NCI-H446 (cell line): ENCODE data around the gene STRN.
"Not testable (repeated sequence)": the region's sequence is repeated elsewhere in the genome, so short reads cannot be mapped to it uniquely, and the experiment has no call there.

Experiments
- DNase-seq, 2 experiments: peaks; one replicate each; lab custom pipeline; 2025; lab: John Stamatoyannopoulos, UW

STRN gene

DNA sequence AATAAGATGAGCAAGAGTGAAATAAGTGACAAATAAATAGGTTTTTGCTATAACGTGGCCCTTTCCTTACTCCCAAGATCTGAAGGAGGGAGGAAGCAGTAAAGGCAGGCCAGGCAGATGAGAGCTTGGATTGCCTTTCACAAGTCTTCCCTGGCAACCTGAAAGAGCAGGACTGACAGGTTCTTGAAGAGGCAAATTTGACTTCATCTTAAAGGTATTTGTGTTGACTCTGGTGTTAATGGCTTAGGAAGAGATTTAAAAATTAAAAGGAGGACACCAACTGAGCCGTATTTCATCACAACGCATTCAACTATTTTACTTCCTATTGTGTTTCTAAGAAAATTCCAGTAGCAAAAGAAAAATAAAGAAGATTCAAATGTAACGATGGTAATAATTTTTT, 3.2 kb downstream of the STRN start:
- DNase-seq, result no peak

DNA sequence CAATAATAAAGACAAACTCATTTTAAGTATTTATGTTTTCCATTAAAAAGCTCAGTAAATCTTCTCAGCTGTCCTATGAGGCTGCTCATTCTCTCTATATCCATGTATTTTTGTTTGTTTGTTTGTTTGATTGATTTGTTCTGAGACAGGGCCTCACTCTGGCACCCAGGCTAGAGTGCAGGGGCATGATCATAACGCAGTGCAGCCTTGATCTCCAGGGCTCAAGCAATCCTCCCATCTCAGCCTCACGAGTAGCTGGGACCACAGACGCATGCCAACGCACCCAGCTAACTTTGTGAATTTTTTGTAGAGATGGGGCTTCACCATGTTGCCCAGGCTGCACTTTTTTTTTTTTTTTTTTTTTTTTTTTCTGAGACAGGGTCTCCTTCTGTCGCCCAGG, 5.6 kb downstream of the STRN start:
- DNase-seq, result no peak

DNA sequence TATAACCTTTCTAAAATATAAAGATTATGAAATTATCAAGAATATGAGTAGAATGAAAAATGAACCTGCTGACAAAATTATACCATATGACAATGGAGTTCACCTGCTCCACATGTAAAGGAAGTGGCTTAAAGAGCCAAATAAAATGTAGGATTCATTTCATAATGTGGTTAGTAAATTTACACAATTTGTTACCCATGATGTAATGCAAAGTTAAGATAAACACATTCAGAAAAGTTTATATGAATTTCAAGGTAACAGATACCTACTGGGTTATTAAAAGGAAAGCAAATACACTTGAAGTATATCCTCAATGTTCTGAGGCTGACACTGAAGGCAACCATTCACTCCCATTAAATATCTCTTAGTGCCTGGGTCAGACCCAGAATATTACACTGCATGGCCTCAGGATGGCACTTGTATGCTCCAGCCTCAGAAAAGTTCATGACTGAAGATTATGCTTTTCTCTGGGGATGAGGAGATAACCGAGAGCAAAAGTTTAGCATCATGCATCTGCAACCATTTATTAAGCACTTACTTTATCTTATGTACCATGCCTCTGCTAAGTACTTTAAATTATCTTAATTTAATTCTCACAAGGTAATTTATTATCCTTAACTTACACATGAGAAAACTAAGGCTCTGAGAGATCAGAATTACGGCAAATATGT, 6.2 kb downstream of the STRN start:
- DNase-seq, result no peak

DNA sequence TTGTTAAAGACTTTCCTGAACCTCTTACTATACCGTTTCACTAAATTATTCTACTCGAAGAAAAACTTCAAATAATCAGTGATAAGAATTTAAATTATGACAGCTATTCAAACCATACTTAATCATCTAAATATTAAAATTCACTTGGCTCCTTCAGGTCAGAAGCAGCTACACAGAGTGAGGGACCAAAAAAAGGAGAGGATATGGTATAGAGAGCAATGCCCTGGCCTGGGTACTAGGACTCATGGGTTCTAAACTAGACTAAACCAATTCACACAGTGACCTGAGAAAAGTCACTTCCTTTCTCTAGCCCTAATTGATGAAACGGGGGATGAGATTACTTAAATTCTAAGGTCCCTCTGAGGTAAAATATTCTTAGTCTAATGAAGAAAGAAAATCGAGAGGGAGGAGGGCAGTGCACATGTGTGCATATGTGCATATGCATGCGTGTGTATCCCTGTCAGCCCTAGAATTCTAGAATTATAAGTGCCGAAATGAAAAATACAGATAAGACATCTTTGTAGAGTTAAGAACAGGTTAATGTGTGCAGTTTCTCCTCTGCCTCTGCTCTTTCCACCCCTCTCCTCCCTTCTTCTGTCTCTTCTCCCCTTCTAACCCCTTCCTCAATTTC, 11.2 kb downstream of the STRN start:
- no peak for DNase-seq

DNA sequence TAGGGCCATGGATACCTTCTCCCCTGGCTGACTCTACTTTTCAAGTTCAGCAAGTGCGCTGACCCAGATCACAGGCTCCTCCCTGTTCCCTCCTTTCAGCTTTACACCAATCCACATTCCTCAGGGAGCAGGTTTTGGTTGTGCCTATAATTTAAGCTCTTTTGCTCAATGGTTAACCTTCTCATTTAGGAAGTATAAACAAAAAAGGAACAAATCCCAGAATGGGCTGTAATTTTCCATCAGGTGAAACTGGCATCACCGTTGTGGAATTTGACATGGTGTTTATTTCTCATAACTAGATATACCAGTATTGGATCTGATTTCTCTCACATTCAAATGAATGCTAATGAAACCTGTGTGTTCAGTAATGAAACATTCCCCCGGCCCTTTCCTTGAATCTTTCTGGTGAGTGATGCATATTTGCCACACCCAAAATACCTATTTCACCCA, 13.6 kb downstream of the STRN start:
- no peak for DNase-seq

DNA sequence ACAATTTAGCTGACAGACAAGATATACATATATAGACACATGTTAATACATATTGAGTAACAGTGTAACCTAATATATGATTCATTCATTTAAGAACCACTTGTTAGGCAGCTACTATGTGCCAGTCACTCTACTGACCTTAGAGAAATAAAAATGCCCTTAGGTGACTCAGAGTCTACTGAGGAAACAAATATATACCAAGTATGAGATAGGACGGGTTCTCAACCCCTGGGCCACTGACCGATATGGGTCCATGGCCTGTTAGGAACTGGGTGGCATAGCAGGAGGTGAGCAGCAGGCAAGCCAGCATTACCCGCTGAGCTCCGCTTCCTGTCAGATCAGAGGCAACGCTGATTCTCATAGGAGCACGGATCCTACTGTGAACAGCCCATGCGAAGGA, 14.8 kb downstream of the STRN start:
- no peak for DNase-seq

DNA sequence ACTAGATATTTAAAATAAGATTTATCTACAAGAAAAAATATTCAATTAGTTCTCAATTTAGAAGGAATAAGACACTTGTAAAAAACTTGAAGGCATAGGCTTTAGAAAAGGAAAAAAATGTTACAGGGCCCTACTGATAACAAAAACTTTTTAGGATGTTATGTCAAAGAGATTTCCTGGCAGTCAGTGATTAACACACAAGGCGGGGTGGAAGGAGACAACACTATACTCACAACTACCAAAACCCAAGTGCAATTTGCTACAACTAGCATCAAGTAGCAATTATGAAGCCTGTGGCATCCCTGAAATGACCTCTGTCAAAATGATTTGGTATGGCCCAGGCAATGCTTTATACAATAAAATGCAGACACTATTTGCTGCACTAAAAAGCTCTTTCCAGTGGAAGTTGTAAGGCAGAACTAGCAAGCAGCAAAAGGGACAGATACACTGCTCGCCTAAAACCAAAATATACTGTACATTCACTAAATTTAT, 15.3 kb downstream of the STRN start:
- no peak for DNase-seq

DNA sequence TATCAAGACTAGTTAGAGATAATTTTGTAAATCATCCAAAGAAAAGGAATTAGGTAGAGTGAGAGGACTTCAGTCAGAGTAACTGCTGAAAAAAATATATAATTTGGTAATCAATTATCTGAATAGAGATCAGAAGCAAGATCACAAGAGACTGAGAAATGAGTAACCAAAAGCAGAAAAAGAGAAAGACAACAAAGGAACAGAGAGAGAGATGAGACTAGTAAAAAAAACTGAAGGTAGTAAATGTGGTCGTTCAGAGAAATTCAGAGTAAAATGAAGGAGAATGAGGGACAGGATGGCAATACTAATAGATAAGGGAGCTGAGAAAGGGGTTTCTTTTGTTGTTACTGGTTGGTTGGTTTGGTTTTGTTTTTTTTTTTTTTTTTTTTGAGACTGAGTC, 16.5 kb downstream of the STRN start:
- no peak for DNase-seq

DNA sequence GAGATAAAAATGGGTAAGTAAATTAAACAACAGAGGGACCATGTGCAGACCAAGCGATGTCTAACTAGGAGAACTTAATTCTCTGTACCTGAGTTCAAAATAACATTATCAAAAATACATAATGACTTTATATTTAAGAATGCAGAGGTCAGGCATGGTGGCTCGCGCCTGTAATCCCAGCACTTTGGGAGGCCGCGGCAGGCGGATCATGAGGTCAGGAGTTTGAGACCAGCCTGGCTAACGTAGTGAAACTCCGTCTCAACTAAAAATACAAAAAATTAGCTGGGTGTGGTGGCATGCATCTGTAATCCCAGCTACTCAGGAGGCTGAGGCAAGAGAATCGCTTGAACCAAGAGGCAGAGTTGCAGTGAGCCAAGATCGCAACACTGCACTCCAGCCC, 21.1 kb downstream of the STRN start:
- DNase-seq, result not testable (repeated sequence)

DNA sequence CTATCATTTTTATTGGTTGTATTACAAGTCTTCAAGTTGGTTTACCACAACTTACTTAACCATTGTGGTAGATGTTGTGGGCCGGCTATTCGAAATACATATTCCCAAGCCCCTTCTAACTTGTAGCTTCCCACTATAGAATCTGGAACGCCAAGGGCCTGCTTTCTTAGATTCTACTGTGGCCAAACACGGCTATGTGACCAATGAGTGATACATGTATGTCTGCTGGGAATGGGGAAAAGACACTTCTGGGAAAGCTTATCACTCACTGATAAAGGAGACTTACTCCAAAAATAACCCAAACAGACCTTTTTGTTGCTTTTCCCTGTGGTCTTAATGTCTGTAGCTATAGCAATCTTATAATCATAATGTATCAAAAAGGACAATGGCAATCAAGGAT, 24.5 kb downstream of the STRN start:
- DNase-seq, result no peak

DNA sequence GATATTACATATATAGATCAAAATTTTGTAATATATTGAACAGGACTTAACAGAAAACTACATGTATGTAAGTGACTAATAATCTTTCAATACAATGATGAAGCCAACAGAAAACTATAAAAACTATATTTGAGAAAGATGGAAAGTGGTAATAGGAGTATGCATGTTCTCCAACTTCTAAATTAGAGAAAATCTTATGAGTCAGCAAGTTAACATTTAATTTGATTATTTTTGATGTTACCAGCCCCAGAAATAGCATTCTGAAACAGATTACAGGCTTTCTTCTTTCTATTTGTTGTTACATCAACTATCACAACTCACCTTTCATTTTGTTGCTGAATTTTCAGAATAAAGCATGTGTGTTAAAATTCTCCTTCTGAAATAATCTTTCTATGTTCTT, 29.8 kb downstream of the STRN start:
- not testable (repeated sequence) for DNase-seq

DNA sequence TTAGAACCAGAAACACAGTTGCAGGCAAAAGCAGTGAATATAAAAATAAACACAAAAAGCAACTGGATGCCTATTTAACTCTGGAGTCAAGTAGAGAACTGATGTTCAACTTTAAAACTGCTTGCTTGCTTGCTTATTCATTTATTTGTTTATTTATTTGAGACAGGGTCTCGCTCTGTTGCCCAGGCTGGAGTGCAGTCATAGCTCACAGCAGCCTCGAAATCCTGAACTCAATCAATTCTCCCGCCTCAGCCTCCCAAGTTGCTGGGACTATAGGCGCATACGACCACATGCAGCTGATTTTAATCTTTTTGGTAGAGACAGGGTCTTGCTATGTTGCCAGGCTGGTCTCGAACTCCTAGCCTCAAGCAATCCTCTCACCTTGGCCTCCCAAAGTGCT, 34.6 kb downstream of the STRN start:
- DNase-seq, result not testable (repeated sequence)

DNA sequence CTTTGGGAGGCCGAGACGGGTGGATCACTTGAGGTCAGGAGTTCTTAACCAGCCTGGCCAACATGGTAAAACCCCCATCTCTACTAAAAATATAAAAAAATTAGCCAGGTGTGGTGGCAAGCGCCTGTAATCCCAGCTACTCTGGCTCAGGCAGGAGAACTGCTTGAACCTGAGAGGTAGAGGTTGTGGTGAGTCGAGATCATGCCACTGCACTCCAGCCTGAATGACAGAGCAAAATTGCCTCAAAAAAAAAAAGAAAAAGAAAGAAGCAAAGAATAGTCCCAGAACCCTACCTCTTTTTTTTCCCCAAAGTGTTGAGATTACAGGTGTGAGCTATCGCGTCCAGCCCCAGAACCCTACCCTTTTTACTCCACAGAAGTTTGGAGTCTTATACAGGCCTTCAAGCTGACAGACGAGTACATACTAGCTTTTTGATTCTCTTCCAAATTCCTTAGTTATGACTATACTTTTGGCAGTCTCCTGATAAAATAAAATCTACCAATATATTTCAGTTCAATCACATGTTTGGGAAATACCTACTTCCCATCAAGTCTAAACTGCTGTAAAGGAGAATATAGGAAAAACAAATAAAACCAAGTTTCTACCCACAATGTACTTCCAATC, 35.4 kb downstream of the STRN start:
- DNase-seq, result not testable (repeated sequence)

DNA sequence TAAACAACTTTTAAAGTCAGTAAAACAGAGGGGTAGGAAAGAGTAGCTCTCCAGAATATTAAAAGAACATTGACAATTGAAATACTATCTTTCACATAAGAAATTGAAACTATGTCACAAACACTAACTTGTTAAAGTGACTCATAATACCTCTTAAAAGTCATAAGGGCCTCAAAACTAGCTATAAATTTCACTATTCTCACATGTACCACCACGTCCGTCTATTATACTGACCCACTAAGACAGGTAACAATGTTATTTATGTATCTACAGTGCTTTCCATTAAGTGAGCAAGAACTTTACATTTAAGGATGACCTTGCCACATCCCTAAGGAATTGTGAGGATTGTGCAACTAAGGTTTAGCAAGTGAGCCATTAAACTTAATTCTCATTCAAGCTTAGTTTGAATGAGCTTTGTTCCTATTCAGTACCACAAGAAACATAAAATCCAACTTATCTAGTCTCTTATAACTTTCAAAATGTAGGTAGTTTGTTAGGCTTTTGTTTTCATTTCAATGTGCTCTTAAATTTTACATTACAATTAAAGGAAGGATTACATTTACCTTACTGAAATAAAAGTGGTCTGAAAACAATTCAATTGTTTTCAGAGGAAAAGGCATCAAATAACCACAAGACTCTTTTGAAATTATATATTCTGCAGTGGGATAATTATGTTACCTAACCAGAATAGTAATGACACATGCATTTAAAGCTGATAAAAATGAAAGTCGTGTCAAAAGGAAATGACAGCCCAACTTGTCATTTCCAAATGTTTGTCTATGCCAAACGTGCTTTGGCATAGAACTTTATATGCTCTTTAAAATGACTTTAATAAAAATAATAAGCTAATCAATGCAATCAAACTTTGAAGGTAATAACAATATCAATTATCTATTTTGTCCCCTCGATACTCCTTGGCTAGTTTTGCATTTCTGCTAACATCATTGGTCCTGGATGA, 39.9 kb downstream of the STRN start:
- DNase-seq, result not testable (repeated sequence)

DNA sequence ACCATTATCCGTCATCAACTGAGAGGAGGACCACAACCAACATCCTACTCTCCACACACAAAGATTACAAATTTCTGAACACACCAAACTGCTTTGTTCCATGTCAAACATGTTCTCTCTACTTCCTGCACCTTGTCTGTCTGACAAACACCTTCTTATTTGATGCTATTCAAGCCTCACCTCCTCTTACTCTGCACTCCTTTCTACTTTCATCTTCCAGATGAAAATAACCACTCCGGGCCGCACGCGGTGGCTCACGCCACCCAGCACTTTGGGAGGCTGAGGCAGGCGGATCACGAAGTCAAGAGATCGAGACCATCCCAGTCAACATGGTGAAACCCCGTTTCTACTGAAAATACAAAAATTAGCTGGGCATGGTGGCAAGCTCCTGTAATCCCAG, 43.7 kb downstream of the STRN start:
- not testable (repeated sequence) for DNase-seq

DNA sequence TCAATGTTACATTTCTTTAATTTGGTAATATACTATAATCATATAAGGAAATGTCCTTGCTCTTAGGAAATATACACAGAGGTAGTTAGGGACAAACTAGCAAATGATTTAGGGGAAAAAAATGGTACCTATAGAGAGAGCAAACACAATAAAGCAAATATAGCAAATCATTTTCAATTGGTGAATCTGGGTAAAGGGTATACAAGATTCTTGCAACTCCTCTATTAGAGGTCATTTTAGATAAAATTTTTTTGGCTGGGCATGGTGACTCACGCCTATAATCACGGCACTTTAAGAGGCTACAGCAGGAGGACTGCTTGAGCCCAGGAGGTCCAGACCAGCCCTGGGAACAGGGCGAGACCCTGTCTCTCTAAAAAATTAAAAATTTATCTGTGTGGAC, 44.4 kb downstream of the STRN start:
- no peak for DNase-seq

DNA sequence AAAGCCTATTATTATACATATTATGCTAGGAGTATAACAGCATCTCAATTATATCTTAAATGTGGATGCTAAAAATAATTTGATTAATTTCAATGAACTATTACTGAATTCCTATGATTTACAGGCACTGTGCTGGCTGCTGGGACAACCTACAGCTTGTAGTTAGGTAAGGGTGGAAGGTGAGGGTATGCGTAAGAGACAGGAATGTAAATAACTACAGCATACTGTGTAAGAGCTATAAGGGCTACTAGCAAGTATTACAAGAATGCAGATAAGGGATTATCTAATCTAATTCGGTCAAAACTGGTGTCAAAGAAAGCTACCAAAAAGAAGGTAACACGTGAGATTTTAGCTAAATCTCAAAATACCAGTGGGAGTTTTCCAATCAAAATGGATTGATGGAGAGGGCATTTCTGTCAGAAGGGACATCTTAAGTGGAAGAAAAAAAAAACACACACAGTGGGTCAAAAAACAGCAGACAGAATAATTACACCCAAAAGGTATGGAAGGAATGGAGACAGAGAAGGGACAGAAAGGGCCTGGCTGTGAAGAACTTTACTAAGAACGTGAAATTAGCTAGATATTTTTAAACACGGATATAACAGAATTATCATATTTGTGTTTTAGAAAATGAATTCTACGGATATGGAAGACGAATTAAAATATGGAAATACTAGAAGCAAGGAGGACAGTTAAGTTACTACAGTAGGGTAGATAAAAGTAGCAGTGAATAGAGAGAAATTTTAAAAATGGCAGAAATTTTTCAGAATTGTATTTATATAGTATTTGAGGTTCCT, 47.1 kb downstream of the STRN start:
- DNase-seq, result no peak

DNA sequence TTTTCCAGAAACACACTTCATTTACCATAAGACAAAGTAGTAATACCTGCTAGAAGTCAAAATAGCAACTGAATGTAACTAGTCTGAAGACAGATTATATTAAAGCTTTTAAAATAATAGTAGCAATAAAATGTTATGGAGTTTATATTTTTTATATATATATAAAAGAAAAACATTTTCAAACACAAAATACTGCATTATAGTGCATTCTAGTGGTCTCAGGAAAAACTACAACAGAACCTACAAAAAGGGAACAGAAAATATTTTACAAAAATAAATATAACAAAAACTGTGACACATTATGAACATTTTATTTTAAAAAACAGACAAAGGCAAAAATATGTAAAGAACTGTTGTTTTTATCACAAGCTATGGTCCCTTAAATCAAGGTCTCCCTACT, 48.0 kb downstream of the STRN start:
- no peak for DNase-seq

DNA sequence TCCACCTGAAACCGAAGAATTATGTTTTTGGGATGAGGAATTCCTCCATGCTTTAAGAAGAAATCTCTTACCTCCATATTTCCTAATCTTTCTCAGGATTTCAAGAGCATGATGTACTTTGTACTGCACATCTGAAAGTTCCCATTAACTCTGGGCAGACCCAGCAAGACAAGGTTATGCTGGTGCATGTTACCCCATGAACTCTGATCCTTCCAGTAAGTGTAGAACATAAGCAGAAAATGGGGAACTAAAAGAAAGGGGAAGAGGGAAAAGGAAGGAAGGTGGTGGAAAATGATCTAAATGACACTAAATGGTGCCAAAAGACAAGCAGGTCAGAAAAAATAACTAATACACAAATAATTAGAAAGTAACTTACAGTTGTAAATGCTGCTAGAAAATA, 50.7 kb downstream of the STRN start:
- no peak for DNase-seq

DNA sequence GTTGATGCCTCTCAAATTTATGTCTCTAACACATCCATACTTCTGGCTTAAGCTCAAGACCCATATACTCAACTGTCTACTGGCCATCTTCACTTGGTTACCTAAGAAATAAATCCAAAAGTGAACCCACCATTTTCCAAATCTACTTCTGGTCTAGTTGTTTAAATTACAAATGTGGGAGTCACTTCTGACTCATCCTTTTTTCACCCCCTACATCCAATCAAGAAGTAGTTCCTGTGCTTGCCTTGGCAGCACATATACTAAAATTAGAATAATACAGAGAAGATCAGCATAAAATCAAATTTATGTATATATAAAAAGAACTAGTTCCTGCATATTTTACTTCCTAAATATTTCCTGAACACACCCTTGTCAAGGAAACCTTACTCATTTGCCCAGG, 53.6 kb downstream of the STRN start:
- no peak for DNase-seq

DNA sequence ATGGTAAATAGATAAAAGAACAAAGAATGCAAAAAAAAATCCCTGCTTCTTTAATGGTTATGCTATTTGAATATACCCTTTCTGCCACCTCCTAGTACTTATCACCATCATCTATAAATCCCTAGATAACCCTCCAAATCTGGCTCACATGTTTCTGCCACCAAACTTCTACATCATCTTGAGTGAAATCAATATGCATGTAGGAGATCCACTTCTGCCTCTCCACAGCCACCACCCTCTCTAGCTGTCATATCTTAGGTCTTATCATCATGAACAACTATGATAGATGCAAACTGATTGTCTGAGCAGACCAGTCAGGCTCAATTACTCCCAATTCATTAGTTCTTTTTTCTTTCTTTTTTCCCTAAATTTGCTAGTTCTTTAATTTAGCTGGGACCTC, 55.3 kb downstream of the STRN start:
- DNase-seq, result no peak
